ENCODE measurements around the gene AJAP1.

- TF ChIP-seq CTCF (IDR thresholded peaks at IDR 0.05) (no peak), POLR2A (IDR thresholded peaks at IDR 0.05) (no peak)
Observed at GRCh38 chr1:4693331-4693730, 38.9 kb downstream of the AJAP1 start.

Measured in esophagus squamous epithelium (tissue), 4 donors.